HepG2 (cell line): ENCODE measurements around the gene CHRNB2.

ENCODE experiments used
- FOXM1 ChIP-seq: sonication (generic); formaldehyde crosslinking; IDR thresholded peaks from 2 replicates; pipeline ENCODE4 v1.5.0; 2020; ENCODE audit warnings: missing genetic modification reagents
- MTA1 ChIP-seq: sonication (generic); formaldehyde crosslinking; IDR thresholded peaks from 2 replicates; pipeline ENCODE4 v1.4.0; 2020; ENCODE audit warnings: missing genetic modification reagents, mild to moderate bottlenecking, borderline replicate concordance
- MYC ChIP-seq: sonication (generic); formaldehyde crosslinking; IDR thresholded peaks from 2 replicates; pipeline ENCODE4 v1.9.0; 2021; ENCODE audit warnings: missing genetic modification reagents, borderline replicate concordance
- RARA ChIP-seq: IDR thresholded peaks from 2 replicates; pipeline ENCODE4 v1.6.1; 2016; ENCODE audit warnings: missing genetic modification reagents, missing compliant biosample characterization
- REST ChIP-seq, 2 experiments: IDR thresholded peaks; 2 replicates each; pipeline ENCODE4 v1.6.1; 2011 to 2012; ENCODE audit warnings: low read length in 2 of 2, borderline replicate concordance in 1 of 2, low read depth in 1 of 2, mild to moderate bottlenecking in 1 of 2, moderate library complexity in 1 of 2
- USF2 ChIP-seq, 2 experiments: sonication (generic) in 1 of 2; formaldehyde crosslinking in 1 of 2; IDR thresholded peaks; 2 replicates each; pipeline versions ENCODE4 v1.5.1 to v1.6.1; 2011 to 2020; ENCODE audit warnings: borderline replicate concordance in 1 of 2, low read depth in 1 of 2, low read length in 1 of 2, mild to moderate bottlenecking in 1 of 2, missing genetic modification reagents in 1 of 2, moderate library complexity in 1 of 2
- TF ChIP-seq, protein P1 (sequence below): IDR thresholded peaks from 2 replicates; pipeline ENCODE4 v1.6.1; 2012; ENCODE audit warnings: low read depth, low read length, improper control_type of control experiment
- TF ChIP-seq, protein P2 (sequence below): sonication (generic); formaldehyde crosslinking; IDR thresholded peaks from 2 replicates; pipeline ENCODE4 v1.4.0; 2020; ENCODE audit warnings: missing genetic modification reagents; ENCODE audit errors: not compliant biosample characterization
- TF ChIP-seq, protein P3 (sequence below): sonication (generic); formaldehyde crosslinking; IDR thresholded peaks from 2 replicates; pipeline ENCODE4 v1.4.0; 2020; ENCODE audit warnings: missing genetic modification reagents

GRCh38 chr1:154595621-154596020 is 28.0 kb downstream of the CHRNB2 start:
- no peak for TF ChIP-seq REST (IDR thresholded peaks at IDR 0.05; ENCODE audit: borderline replicate concordance in 1 of 2, low read depth in 1 of 2, low read length in 2 of 2)
- no peak for TF ChIP-seq MYC (CRISPR knock-in tag)
- TF ChIP-seq USF2 (IDR thresholded peaks at IDR 0.05; ENCODE audit: low read depth, low read length), result no peak
- TF ChIP-seq USF2 (CRISPR knock-in tag; IDR thresholded peaks at IDR 0.05; ENCODE audit: borderline replicate concordance), result no peak
- TF ChIP-seq, protein P1, sequence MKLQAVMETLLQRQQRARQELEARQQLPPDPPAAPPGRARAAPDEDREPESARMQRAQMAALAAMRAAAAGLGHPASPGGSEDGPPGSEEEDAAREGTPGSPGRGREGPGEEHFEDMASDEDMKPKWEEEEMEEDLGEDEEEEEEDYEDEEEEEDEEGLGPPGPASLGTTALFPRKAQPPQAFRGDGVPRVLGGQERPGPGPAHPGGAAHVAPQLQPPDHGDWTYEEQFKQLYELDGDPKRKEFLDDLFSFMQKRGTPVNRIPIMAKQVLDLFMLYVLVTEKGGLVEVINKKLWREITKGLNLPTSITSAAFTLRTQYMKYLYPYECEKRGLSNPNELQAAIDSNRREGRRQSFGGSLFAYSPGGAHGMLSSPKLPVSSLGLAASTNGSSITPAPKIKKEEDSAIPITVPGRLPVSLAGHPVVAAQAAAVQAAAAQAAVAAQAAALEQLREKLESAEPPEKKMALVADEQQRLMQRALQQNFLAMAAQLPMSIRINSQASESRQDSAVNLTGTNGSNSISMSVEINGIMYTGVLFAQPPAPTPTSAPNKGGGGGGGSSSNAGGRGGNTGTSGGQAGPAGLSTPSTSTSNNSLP, result no peak
- TF ChIP-seq, protein P2, sequence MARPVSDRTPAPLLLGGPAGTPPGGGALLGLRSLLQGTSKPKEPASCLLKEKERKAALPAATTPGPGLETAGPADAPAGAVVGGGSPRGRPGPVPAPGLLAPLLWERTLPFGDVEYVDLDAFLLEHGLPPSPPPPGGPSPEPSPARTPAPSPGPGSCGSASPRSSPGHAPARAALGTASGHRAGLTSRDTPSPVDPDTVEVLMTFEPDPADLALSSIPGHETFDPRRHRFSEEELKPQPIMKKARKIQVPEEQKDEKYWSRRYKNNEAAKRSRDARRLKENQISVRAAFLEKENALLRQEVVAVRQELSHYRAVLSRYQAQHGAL, result no peak
- no peak for TF ChIP-seq MTA1
- TF ChIP-seq, protein P3, sequence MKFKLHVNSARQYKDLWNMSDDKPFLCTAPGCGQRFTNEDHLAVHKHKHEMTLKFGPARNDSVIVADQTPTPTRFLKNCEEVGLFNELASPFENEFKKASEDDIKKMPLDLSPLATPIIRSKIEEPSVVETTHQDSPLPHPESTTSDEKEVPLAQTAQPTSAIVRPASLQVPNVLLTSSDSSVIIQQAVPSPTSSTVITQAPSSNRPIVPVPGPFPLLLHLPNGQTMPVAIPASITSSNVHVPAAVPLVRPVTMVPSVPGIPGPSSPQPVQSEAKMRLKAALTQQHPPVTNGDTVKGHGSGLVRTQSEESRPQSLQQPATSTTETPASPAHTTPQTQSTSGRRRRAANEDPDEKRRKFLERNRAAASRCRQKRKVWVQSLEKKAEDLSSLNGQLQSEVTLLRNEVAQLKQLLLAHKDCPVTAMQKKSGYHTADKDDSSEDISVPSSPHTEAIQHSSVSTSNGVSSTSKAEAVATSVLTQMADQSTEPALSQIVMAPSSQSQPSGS, result no peak
- no peak for TF ChIP-seq FOXM1 (CRISPR knock-in tag)
- TF ChIP-seq RARA (CRISPR knock-in tag), result no peak
